BLaER1 treated with 17β-estradiol and CSF1 and Interleukin-3, amounts not matched to agents 10 nM and 100 nM (cell line): ENCODE measurements around the gene LGALS7.

Source experiments
- H3K27ac ChIP-seq, 11 experiments: shearing (Covaris generic); formaldehyde crosslinking; 2 replicates each; pipeline ENCODE4 v1.8.1; 2022
- H3K27me3 ChIP-seq, 11 experiments: shearing (Covaris generic); formaldehyde crosslinking; 2 replicates each; pipeline ENCODE4 v1.8.1; 2022
- H3K36me3 ChIP-seq, 11 experiments: shearing (Covaris generic); formaldehyde crosslinking; 2 replicates each; pipeline ENCODE4 v1.8.1; 2022
- H3K4me1 ChIP-seq, 10 experiments: shearing (Covaris generic); formaldehyde crosslinking; 2 replicates each; pipeline ENCODE4 v1.8.1; 2022
- H3K4me2 ChIP-seq, 11 experiments: shearing (Covaris generic); formaldehyde crosslinking; 2 replicates each; pipeline ENCODE4 v1.8.1; 2022
- H3K4me3 ChIP-seq, 10 experiments: shearing (Covaris generic); formaldehyde crosslinking; 2 replicates each; pipeline ENCODE4 v1.8.1; 2022
- H3K9ac ChIP-seq, 11 experiments: shearing (Covaris generic); formaldehyde crosslinking; 2 replicates each; pipeline ENCODE4 v1.8.1; 2022
- H3K9me3 ChIP-seq, 11 experiments: shearing (Covaris generic); formaldehyde crosslinking; replicated peaks in 1 of 11; 2 replicates each; pipeline ENCODE4 v1.8.1; 2022
- H4K20me1 ChIP-seq, 11 experiments: shearing (Covaris generic); formaldehyde crosslinking; 2 replicates each; pipeline ENCODE4 v1.8.1; 2022
- Cebpa-rat ChIP-seq, 11 experiments: shearing (Covaris generic); IDR thresholded peaks; 2 replicates each; pipeline ENCODE4 v1.8.1; 2022

LGALS7 gene

DNA sequence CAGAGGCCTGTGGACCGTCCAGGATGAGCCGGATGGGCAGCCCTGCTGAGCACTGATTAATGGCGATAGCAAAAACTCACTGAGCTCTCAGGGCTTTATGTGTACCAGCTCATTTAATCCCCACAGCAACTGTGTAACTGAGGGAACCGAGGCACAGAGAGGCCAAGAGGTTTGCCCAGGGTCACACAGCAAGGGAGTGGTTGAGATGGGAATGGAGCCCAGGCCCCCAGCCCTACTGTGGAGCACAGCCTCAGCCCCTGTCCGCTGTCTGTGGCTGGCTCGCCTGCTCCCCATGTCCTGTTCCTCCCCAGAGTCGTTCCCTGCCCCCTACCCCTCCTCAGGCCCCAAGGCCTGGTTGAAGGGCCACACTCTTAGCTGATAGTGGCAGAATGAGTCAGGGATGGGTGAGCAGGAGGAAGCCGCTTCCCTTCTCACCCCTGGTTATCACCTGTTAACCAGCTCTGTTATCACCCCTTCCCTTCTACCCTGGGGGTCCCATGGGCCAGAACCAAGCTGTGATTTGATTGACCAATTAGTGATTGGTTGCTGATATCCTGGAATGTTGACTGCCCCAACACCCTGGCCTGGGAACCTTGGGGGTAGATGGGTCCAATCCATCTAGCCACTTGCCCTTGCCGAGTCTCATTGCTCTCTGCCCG is 50.2 kb downstream of the LGALS7 start:
- H3K4me1 ChIP-seq, result peaks cover 0 to 44% (median 33%) of the 10 kb centered on the region in 10 experiments; a peak in 16 of 20 replicates
- no peak for TF ChIP-seq Cebpa-rat (IDR thresholded peaks at IDR 0.05)
- peak overlapping the region in 4 of 11 experiments; percentile 40 to 69 (median 62); a peak in 4 of 22 replicates for H3K9ac ChIP-seq
- peaks cover 92 to 100% (median 100%) of the 10 kb centered on the region in 11 experiments for H3K36me3 ChIP-seq
- H3K27me3 ChIP-seq, result no peaks in the 10 kb centered on the region
- H3K4me3 ChIP-seq, result no peak overlapping the region
- H4K20me1 ChIP-seq, result peaks cover 0 to 92% (median 15%) of the 10 kb centered on the region in 11 experiments; a peak in 9 of 22 replicates
- H3K4me2 ChIP-seq, result peak overlapping the region in 1 of 11 experiments; percentile 76; a peak in 2 of 22 replicates
- no peaks in the 10 kb centered on the region for H3K9me3 ChIP-seq
- H3K27ac ChIP-seq, result peak overlapping the region in 4 of 11 experiments; percentile 7 to 53 (median 26); a peak in 5 of 22 replicates

GRCh38 chr19:38721979-38722773 is 51.1 kb downstream of the LGALS7 start:
- Histone ChIP-seq H3K9ac (peak overlapping the region in 10 of 11 experiments; percentile 22 to 69 (median 51); a peak in 17 of 22 replicates), H3K27ac (peak overlapping the region in 7 of 11 experiments; percentile 6 to 53 (median 42); a peak in 10 of 22 replicates), H3K4me2 (peak overlapping the region in 7 of 11 experiments; percentile 32 to 76 (median 61); a peak in 13 of 22 replicates), H3K36me3 (peaks cover 97 to 100% (median 100%) of the 10 kb centered on the region in 11 experiments), H4K20me1 (peaks cover 0 to 92% (median 15%) of the 10 kb centered on the region in 11 experiments; a peak in 10 of 22 replicates), H3K4me3 (no peak overlapping the region), H3K9me3 (no peaks in the 10 kb centered on the region), H3K27me3 (no peaks in the 10 kb centered on the region), H3K4me1 (peaks cover 0 to 38% (median 27%) of the 10 kb centered on the region in 10 experiments; a peak in 14 of 20 replicates)
- no peak for TF ChIP-seq Cebpa-rat (IDR thresholded peaks at IDR 0.05)

DNA sequence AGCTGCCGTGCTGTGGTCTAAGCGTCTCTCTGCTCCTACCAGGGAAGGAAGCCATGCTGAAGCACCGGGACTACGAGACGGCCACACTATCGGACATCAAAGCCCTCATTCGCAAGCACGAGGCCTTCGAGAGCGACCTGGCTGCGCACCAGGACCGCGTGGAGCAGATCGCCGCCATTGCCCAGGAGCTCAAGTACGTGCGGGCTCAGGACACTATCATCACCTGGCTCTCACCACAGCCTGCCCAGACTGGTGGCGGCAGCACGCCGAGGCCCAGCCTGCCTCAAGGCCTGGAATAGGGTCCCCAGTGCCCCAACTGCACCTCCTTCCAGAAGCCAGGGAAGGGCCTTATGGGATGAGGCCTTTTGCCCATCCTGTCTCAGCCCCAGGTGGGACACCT is 51.8 kb downstream of the LGALS7 start:
- H3K27me3 ChIP-seq, result no peaks in the 10 kb centered on the region
- peaks cover 0 to 92% (median 15%) of the 10 kb centered on the region in 11 experiments; a peak in 10 of 22 replicates for H4K20me1 ChIP-seq
- H3K9ac ChIP-seq, result peak overlapping the region in 8 of 11 experiments; percentile 22 to 69 (median 54); a peak in 15 of 22 replicates
- TF ChIP-seq Cebpa-rat (IDR thresholded peaks at IDR 0.05), result no peak
- peaks cover 97 to 100% (median 100%) of the 10 kb centered on the region in 11 experiments for H3K36me3 ChIP-seq
- H3K4me3 ChIP-seq, result no peak overlapping the region
- peaks cover 0 to 38% (median 27%) of the 10 kb centered on the region in 10 experiments; a peak in 13 of 20 replicates for H3K4me1 ChIP-seq
- H3K4me2 ChIP-seq, result peak overlapping the region in 7 of 11 experiments; percentile 32 to 76 (median 61); a peak in 14 of 22 replicates
- H3K27ac ChIP-seq, result peak overlapping the region in 5 of 11 experiments; percentile 13 to 53 (median 43); a peak in 5 of 22 replicates
- no peaks in the 10 kb centered on the region for H3K9me3 ChIP-seq
